K562 (cell line): Measurements from ENCODE around the gene ILF3. TPM values are rescaled to one million over a fixed set of nuclear protein-coding genes. Genes with fewer than 3 reads are reported as not detected.
A peak's percentile ranks its signal among the peaks of the same experiment; 100 is the strongest.

ENCODE experiments used
- ATAC-seq: fragments of 200-7000 bp; cut with Tn5 transposase; 3 replicates; pipeline ENCODE4 v1.9.1; 2020; ENCODE audit warnings: moderate library complexity
- BruUV-seq: library from RNA; stranded (reverse); fragments of 400-500 nt; replicated peaks from 2 replicates; lab custom pipeline; 2021; lab: Mats Ljungman, UMichigan
- CTCF ChIA-PET: fragments of 300-600 bp; formaldehyde crosslinking; extraction: SDS; loops from one replicate; lab custom pipeline; 2021; ENCODE audit warnings: low intra/inter-chr PET ratio; lab: Yijun Ruan, JAX
- POLR2A ChIA-PET: fragments of 300-600, 350-650 bp; sonication (Branson Sonifier 250); formaldehyde crosslinking; extraction: SDS; loops from one replicate; lab custom pipeline; 2021; ENCODE audit warnings: antibody characterized with exemption, inconsistent platforms; lab: Yijun Ruan, JAX
- DNase-seq, 4 experiments: peaks; one replicate each; pipeline versions ENCODE4 v3.0.0 to v3.0.0-alpha.2; 2011 to 2018; ENCODE audit warnings: low spot score in 3 of 4, mixed read lengths in 3 of 4; ENCODE audit errors: extremely low read depth in 1 of 4
- FAIRE-seq: peaks from 2 replicates; lab custom pipeline; 2011; peaks lifted over from hg19 to GRCh38; lab: Jason Lieb, UNC
- H2AFZ ChIP-seq: 2 replicates; pipeline ENCODE4 v1.6.0; 2011; ENCODE audit warnings: low read depth, low read length, control low read depth, inconsistent platforms
- H3K27ac ChIP-seq: fragments of 200-600 bp; 3 replicates; pipeline ENCODE4 v1.8.0; 2011; ENCODE audit warnings: low read depth, mild to moderate bottlenecking, control low read depth, inconsistent platforms, low read length, moderate library complexity, mixed read lengths; ENCODE audit errors: extremely low read depth
- H3K27me3 ChIP-seq, 2 experiments: fragments of 300-600 bp in 1 of 2; 2 replicates in 1 of 2; 3 replicates in 1 of 2; pipeline versions ENCODE4 v1.6.0 to v1.8.0; 2011; ENCODE audit warnings: inconsistent platforms in 2 of 2, low read length in 2 of 2, mild to moderate bottlenecking in 1 of 2, mixed read lengths in 1 of 2, moderate library complexity in 1 of 2; ENCODE audit not compliant: control insufficient read depth in 2 of 2, insufficient read depth in 2 of 2
- H3K36me3 ChIP-seq: fragments of 300-600 bp; 3 replicates; pipeline ENCODE4 v1.8.0; 2011; ENCODE audit warnings: mild to moderate bottlenecking, low read length, inconsistent platforms; ENCODE audit not compliant: control insufficient read depth, insufficient read depth
- H3K4me1 ChIP-seq, 2 experiments: fragments of 200-600 bp in 1 of 2; replicated peaks in 1 of 2; 2 replicates in 1 of 2; 3 replicates in 1 of 2; pipeline versions ENCODE4 v1.5.1 to v1.8.0; 2011; ENCODE audit warnings: inconsistent platforms in 2 of 2, low read length in 2 of 2, mild to moderate bottlenecking in 1 of 2, mixed read lengths in 1 of 2, moderate library complexity in 1 of 2; ENCODE audit not compliant: control insufficient read depth in 2 of 2, insufficient read depth in 2 of 2
- H3K4me2 ChIP-seq: 2 replicates; pipeline ENCODE4 v1.6.1; 2011; ENCODE audit warnings: low read length, control low read depth, inconsistent platforms, mixed read lengths; ENCODE audit not compliant: insufficient read depth
- H3K4me3 ChIP-seq: fragments of 200-600 bp; sonication (generic), shearing (Covaris generic); 2 replicates; pipeline ENCODE4 v1.5.1; 2016; ENCODE audit warnings: control low read depth, inconsistent platforms
- H3K79me2 ChIP-seq: fragments of 200-600 bp; 3 replicates; pipeline ENCODE4 v1.8.0; 2011; ENCODE audit warnings: low read length, inconsistent platforms; ENCODE audit not compliant: control insufficient read depth, insufficient read depth
- H3K9ac ChIP-seq, 2 experiments: 2 replicates each; pipeline versions ENCODE4 v1.6.0 to v1.6.1; 2011; ENCODE audit warnings: low read depth in 2 of 2, low read length in 2 of 2, control low read depth in 1 of 2, inconsistent platforms in 1 of 2, mild to moderate bottlenecking in 1 of 2, mixed read lengths in 1 of 2; ENCODE audit not compliant: insufficient read depth in 1 of 2
- H3K9me1 ChIP-seq: one replicate; pipeline ENCODE4 v1.6.0; 2011; ENCODE audit warnings: inconsistent platforms, mild to moderate bottlenecking, low read length, moderate library complexity; ENCODE audit not compliant: control insufficient read depth, insufficient read depth
- H3K9me3 ChIP-seq: replicated peaks from 2 replicates; pipeline ENCODE4 v1.5.1; 2011; ENCODE audit warnings: low read depth, low read length, inconsistent platforms; ENCODE audit not compliant: control insufficient read depth, insufficient read depth
- H4K20me1 ChIP-seq: replicated peaks from 2 replicates; pipeline ENCODE4 v1.6.1; 2011; ENCODE audit warnings: low read length, inconsistent platforms, mixed read lengths; ENCODE audit not compliant: control insufficient read depth, insufficient read depth
- ARID3B ChIP-seq: fragments of 250-450 bp; sonication (Bioruptor Pico); IDR thresholded peaks from 2 replicates; pipeline ENCODE4 v1.4.0; 2020; ENCODE audit warnings: borderline replicate concordance
- BMI1 ChIP-seq: fragments of 150-350 bp; IDR thresholded peaks from 2 replicates; pipeline ENCODE4 v1.6.1; 2014; ENCODE audit warnings: low read length
- BRD9 ChIP-seq: fragments of 450-650 bp; IDR thresholded peaks from 2 replicates; pipeline ENCODE4 v1.6.1; 2018; ENCODE audit warnings: low read depth; ENCODE audit not compliant: partially characterized antibody
- DMBX1 ChIP-seq: fragments of 250-450 bp; sonication (Bioruptor Pico); IDR thresholded peaks from 2 replicates; pipeline ENCODE4 v1.8.0; 2022; ENCODE audit warnings: inconsistent platforms, mild to moderate bottlenecking, moderate library complexity, borderline replicate concordance
- EGR1 ChIP-seq: fragments of 450-650 bp; conservative IDR thresholded peaks from 2 replicates; pipeline ENCODE4 v1.6.1; 2017; ENCODE audit warnings: mild to moderate bottlenecking
- GTF2E2 ChIP-seq: fragments of 200-800 bp; sonication (Bioruptor generic); IDR thresholded peaks from 2 replicates; pipeline ENCODE4 v1.6.1; 2016; ENCODE audit warnings: missing genetic modification characterization, missing compliant biosample characterization
- HINFP ChIP-seq: fragments of 450-650 bp; conservative IDR thresholded peaks from 2 replicates; pipeline ENCODE4 v1.6.1; 2016; ENCODE audit warnings: missing genetic modification characterization, low read depth, mild to moderate bottlenecking, control low read depth, missing compliant biosample characterization
- HNRNPH1 ChIP-seq: fragments of 200-400 bp; formaldehyde crosslinking; optimal IDR thresholded peaks from 2 replicates; pipeline ENCODE3; 2017; ENCODE audit warnings: low read depth, mild to moderate bottlenecking, low read length, moderate library complexity
- NFIX ChIP-seq: fragments of 250-450 bp; sonication (Bioruptor Pico); IDR thresholded peaks from 2 replicates; pipeline ENCODE4 v1.4.0; 2020; ENCODE audit warnings: low read depth, mild to moderate bottlenecking, moderate library complexity
- NR2C1 ChIP-seq, 2 experiments: fragments of 450-650 bp; IDR thresholded peaks; 2 replicates each; pipeline ENCODE4 v1.6.1; 2017; ENCODE audit warnings: mild to moderate bottlenecking in 2 of 2, antibody characterized with exemption in 1 of 2, inconsistent platforms in 1 of 2, missing compliant biosample characterization in 1 of 2, missing genetic modification characterization in 1 of 2
- PYGO2 ChIP-seq: fragments of 450-650 bp; IDR thresholded peaks from 2 replicates; pipeline ENCODE4 v1.6.1; 2016; ENCODE audit warnings: mild to moderate bottlenecking, missing genetic modification characterization, moderate library complexity, missing compliant biosample characterization
- SREBF1 ChIP-seq: fragments of 150-350 bp; IDR thresholded peaks from 2 replicates; pipeline ENCODE4 v1.6.1; 2014; ENCODE audit warnings: antibody characterized with exemption, low read depth, low read length, borderline replicate concordance
- TGIF2 ChIP-seq: sonication (generic); formaldehyde crosslinking; IDR thresholded peaks from 2 replicates; pipeline ENCODE4 v1.8.1; 2022; ENCODE audit warnings: mild to moderate bottlenecking, missing genetic modification reagents, moderate library complexity
- ZKSCAN3 ChIP-seq: fragments of 250-450 bp; sonication (Bioruptor Pico); IDR thresholded peaks from 2 replicates; pipeline ENCODE4 v1.4.0; 2020
- ZNF3 ChIP-seq: fragments of 250-450 bp; sonication (Bioruptor Pico); IDR thresholded peaks from 2 replicates; pipeline ENCODE4 v1.5.0; 2021; ENCODE audit warnings: mild to moderate bottlenecking, moderate library complexity
- ZNF644 ChIP-seq: fragments of 200-800 bp; sonication (Bioruptor generic); IDR thresholded peaks from 2 replicates; pipeline ENCODE4 v1.6.1; 2016; ENCODE audit warnings: low read depth, missing genetic modification characterization, missing compliant biosample characterization
- WGBS: fragments of 100-300 bp; shearing (Covaris generic); methylation state at CpG from one replicate; pipeline ENCODE4 v1.1.6; 2016; ENCODE audit warnings: low coverage, mixed read lengths; ENCODE audit not compliant: insufficient coverage; ENCODE audit errors: missing lambda C conversion rate; 5-methylcytosine and 5-hydroxymethylcytosine counted together
- in situ Hi-C: fragments of 300-500 bp; cut with MboI; formaldehyde crosslinking; loops from 4 replicates; pipeline ENCODE4 v1.15.0; 2018; ENCODE audit warnings: inconsistent platforms, mixed read lengths
- intact Hi-C: fragments of 100-400 bp; cut with micrococcal nuclease; formaldehyde crosslinking; loops from 2 replicates; pipeline ENCODE4 v1.14.2; 2022
- polyA plus RNA-seq, 8 experiments: library from polyadenylated mRNA; depleted of rRNA in 4 of 8; stranded (reverse) in 5 of 8; unstranded in 3 of 8; fragments of >200 nt; fragmentation: Nextera tagmentation in 2 of 8; fragmentation: Illumina TruSeq in 1 of 8; extraction: Ambion mirVana in 2 of 8; extraction: Trizol in 1 of 8; gene quantifications; 2 replicates each; pipeline versions ENCODE4 v1.2.1 to v1.2.3, GENCODE V29; 2011 to 2014; ENCODE audit warnings: inconsistent platforms in 1 of 8, missing spikeins in 1 of 8
- total RNA-seq, 7 experiments: library from RNA; depleted of rRNA in 6 of 7; stranded (reverse); fragments of >200 nt in 6 of 7; fragmentation: Illumina TruSeq in 2 of 7; extraction: Trizol in 2 of 7; gene quantifications; 2 replicates each; pipeline versions ENCODE4 v1.2.1 to v1.2.3, GENCODE V29; 2011 to 2021; ENCODE audit warnings: low replicate concordance in 1 of 7
- TF ChIP-seq, protein P1 (sequence below): sonication (generic); formaldehyde crosslinking; IDR thresholded peaks from 2 replicates; pipeline ENCODE4 v1.4.0; 2020; ENCODE audit warnings: mild to moderate bottlenecking, missing genetic modification reagents

The ILF3 gene
- total and polyA plus RNA-seq, 9 of the 15 experiments (the other 6 are each of a cell fraction or from before 2014, with no cell fraction given), result 26.0 to 453 (median 175) TPM

- no peak for TF ChIP-seq HNRNPH1
- TF ChIP-seq SREBF1, result no peak
- TF ChIP-seq EGR1, result no peak
- no peak for TF ChIP-seq ZNF644
- no peak for TF ChIP-seq NFIX (CRISPR knock-in tag)
- TF ChIP-seq TGIF2, result no peak
- TF ChIP-seq NR2C1 (IDR thresholded peaks at IDR 0.05), result no peak
- TF ChIP-seq NR2C1 (tag; IDR thresholded peaks at IDR 0.05), result no peak
- no peak for TF ChIP-seq BRD9
- TF ChIP-seq PYGO2 (tag), result no peak
- no peak for TF ChIP-seq HINFP (tag)
- no peak for TF ChIP-seq BMI1
- no peak for TF ChIP-seq ZNF3 (CRISPR knock-in tag)
- TF ChIP-seq GTF2E2 (tag), result no peak
- TF ChIP-seq DMBX1 (CRISPR knock-in tag), result no peak
- TF ChIP-seq ZKSCAN3 (CRISPR knock-in tag), result no peak
- no peak for TF ChIP-seq ARID3B (CRISPR knock-in tag)
- TF ChIP-seq, protein P1, sequence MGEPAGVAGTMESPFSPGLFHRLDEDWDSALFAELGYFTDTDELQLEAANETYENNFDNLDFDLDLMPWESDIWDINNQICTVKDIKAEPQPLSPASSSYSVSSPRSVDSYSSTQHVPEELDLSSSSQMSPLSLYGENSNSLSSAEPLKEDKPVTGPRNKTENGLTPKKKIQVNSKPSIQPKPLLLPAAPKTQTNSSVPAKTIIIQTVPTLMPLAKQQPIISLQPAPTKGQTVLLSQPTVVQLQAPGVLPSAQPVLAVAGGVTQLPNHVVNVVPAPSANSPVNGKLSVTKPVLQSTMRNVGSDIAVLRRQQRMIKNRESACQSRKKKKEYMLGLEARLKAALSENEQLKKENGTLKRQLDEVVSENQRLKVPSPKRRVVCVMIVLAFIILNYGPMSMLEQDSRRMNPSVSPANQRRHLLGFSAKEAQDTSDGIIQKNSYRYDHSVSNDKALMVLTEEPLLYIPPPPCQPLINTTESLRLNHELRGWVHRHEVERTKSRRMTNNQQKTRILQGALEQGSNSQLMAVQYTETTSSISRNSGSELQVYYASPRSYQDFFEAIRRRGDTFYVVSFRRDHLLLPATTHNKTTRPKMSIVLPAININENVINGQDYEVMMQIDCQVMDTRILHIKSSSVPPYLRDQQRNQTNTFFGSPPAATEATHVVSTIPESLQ, result no peak
- ATAC-seq (no peak), FAIRE-seq (no peak), DNase-seq (peak in 1 of 4 experiments; percentile 4)
- H3K9ac ChIP-seq, result no peak overlapping the region
- H3K79me2 ChIP-seq, result peaks cover 98% of the 10 kb centered on the region
- H4K20me1 ChIP-seq, result peaks cover 53% of the 10 kb centered on the region
- H3K4me2 ChIP-seq, result no peak overlapping the region
- H2AFZ ChIP-seq, result no peak overlapping the region
- H3K27ac ChIP-seq, result no peak overlapping the region
- WGBS, result 88% methylated on average over 12 of the region's 12 CpGs
- peaks cover 12 to 29% of the 10 kb centered on the region in 2 experiments; a peak in 4 of 5 replicates for H3K4me1 ChIP-seq
- H3K4me3 ChIP-seq, result no peak overlapping the region
- intact Hi-C loops (no loop called here), in situ Hi-C loops (no loop called here)
- H3K36me3 ChIP-seq, result peaks cover 59% of the 10 kb centered on the region
- no peaks in the 10 kb centered on the region for H3K9me3 ChIP-seq
- ChIA-PET POLR2A (interaction anchor here (1.6 kb wide), 1 partner anchor 9 kb away, joined by 4 read pairs; no protein-coding TSS in a partner anchor), CTCF (no interaction called here)
- no peaks in the 10 kb centered on the region for H3K27me3 ChIP-seq
- no TSS peak for BruUV-seq
- peaks cover 8% of the 10 kb centered on the region for H3K9me1 ChIP-seq
Measured at GRCh38 chr19:10724573-10725071, 70.5 kb downstream of the ILF3 start.
